ENCODE results near the gene IQSEC3.

DNA sequence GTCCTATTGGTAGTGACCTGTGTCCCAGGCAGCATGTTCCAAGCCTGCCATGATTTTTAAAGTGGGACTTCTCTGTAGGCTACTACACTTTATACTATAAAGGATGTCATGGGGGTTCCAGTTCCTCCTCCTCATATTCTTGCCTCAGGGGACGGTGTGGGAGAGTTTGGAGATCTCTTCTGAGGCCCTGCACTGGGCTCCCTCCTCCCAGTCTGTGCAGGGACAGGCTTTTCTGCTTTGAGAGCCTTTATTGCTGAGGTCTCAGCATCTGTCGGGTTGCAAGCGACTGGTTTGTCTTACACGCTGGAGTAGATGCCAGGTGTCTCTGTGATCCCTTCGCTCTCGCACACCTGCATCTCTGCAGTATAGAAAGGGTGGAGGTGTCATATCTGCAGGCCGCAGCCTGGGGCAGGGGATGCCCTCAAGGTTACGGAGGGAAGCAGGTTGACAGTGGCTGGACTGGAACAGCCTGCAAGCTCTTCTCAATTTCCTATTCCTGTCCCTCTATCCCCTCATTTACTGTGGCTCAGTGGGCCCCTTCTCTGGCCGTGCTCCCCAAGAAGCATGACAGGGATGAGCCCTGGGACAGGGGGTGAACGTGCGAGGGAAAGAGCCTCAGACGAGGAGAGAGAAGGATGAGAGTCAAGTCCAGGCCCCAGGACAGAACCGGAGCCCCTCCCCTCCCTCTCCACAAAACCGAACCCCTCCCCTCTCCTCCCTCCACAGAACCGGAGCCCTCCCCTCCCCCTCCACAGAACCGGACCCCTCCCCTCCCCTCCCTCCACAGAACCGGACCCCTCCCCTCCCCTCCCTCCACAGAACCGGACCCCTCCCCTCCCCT is 96.1 kb downstream of the IQSEC3 start:
- TF ChIP-seq, protein P1, sequence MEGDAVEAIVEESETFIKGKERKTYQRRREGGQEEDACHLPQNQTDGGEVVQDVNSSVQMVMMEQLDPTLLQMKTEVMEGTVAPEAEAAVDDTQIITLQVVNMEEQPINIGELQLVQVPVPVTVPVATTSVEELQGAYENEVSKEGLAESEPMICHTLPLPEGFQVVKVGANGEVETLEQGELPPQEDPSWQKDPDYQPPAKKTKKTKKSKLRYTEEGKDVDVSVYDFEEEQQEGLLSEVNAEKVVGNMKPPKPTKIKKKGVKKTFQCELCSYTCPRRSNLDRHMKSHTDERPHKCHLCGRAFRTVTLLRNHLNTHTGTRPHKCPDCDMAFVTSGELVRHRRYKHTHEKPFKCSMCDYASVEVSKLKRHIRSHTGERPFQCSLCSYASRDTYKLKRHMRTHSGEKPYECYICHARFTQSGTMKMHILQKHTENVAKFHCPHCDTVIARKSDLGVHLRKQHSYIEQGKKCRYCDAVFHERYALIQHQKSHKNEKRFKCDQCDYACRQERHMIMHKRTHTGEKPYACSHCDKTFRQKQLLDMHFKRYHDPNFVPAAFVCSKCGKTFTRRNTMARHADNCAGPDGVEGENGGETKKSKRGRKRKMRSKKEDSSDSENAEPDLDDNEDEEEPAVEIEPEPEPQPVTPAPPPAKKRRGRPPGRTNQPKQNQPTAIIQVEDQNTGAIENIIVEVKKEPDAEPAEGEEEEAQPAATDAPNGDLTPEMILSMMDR (conservative IDR thresholded peaks at IDR 0.05) = no peak
- no peak for TF ChIP-seq ZFX (IDR thresholded peaks at IDR 0.05)
